Measurements from ENCODE around the gene RDH5.

RDH5 gene, protein sequence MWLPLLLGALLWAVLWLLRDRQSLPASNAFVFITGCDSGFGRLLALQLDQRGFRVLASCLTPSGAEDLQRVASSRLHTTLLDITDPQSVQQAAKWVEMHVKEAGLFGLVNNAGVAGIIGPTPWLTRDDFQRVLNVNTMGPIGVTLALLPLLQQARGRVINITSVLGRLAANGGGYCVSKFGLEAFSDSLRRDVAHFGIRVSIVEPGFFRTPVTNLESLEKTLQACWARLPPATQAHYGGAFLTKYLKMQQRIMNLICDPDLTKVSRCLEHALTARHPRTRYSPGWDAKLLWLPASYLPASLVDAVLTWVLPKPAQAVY

DNA sequence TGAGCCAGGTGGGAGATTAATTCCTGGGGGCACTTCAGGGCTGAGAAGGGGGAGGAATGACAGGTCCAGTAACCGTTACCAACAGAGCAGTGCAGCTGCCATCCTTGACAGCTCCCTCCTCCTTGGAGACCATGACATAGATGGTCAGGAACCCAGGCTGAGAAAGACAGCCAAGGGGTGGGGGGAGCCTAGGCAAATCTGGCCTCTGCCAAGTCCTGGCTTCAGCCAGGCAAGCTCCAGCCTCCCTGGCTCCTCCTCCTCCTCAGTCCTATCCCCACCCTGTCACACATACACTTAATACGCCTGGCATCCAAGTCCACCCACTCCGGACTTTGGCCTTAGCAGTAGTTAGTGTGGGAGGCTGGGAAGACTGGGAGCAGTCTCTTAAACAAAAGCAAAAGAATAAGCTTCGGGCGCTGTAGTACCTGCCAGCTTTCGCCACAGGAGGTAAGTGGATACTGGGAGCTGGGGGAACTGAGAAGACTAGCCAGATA is at the start of gene RDH5:
RDH5 (plus strand) TSS at position 323 of the 494 bp plus-strand sequence. CDS start 792 bp downstream, outside the sequence.
- DNase-seq (ENCODE audit: low read depth, low spot score) = no peak

DNA sequence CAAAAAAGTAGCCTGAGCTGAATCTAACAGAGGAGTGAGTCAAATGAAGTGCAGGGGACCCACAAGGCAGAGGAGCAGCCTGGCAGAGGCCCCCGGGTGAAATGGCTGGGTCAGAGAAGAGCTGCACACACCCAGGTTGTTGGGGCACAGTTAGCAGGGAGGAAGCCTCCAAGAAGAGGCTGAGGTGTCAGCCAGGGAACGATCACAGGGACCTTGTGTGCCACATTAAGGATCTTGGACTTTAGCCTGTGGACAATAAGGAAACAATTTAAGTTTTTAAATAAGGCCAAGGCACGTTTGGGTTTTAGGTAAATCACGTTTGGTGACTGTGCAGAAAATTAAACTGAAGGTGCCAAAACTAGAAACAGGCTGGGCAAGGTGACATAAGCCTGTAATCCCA is 48.4 kb upstream of the RDH5 start:
- no peak for DNase-seq (ENCODE audit: low read depth, low spot score)

DNA sequence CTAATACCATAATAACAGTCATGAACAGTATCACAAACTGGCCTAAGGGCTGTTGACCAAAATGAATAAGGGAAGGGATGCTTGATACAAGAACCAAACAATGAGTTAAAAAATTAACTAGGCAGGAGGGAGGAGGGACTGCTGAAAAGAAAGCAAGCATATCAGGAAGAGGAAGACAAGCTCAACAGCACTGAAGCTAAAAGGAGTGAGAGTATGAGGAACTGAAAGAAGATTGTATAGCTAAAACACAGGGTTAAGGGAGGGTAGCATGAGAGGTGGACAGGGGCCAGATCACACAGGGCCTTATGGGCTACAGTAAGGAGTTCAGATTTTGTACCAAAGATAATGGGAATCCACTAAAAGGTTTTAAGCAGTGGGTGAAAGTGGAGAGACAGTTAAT is 46.6 kb upstream of the RDH5 start:
- no peak for DNase-seq (ENCODE audit: low read depth, low spot score)

DNA sequence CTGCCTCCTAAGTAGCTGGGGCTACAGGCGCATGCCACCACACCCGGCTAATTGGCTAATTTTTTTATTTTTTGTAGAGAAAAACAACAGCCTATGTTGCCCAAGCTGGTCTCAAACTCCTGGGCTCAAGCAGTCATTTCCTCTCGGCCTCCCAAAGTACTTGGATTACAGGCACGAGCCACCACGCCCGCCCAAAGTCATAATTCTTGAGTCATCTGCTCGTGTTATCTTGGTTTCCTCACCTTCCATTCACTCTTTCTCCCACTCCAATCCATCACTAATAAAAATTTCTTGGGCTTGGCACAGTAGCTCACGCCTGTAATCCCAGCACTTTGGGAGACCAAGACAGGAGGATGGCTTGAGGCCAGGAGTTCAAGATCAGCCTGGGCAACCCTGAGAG is 44.5 kb upstream of the RDH5 start:
- no peak for DNase-seq (ENCODE audit: low read depth, low spot score)

DNA sequence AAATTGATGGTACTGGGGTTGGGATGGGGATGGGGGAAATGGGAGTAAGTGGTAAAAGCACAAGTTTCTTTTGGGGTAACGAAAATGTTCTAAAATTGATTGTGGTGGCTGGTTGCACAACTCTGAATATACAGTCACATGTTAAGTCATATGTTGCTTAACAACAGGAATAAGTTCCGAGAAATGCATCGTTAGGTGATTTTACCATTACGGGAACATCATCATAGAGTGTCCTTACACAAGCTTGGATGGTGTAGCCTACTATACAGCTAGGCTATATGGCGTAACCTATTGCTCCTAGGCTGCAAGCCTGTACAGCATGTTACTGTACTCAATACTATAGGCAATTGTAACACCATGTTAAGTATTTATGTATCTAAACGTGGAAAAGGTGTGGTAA is 43.5 kb upstream of the RDH5 start:
- DNase-seq (ENCODE audit: low read depth, low spot score) = no peak

DNA sequence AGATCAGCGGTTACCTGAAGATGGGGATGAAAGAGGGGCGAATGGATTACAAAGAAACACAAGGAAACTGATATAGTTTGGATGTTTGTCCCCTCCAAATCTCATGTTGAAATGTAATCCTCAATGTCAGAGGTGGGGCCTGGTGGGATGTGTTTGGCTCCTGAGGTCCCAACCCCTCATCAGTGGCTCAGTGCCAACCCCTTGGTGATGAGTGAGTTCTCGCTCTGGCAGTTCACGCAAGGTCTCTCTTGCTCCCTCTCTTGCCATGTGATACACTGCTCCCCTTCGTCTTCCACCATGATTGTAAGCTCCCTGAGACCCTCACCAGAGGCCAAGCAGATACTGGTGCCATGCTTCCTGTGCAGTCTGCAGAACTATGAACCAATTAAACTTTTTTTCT is 40.5 kb upstream of the RDH5 start:
- no peak for DNase-seq (ENCODE audit: low read depth, low spot score)

DNA sequence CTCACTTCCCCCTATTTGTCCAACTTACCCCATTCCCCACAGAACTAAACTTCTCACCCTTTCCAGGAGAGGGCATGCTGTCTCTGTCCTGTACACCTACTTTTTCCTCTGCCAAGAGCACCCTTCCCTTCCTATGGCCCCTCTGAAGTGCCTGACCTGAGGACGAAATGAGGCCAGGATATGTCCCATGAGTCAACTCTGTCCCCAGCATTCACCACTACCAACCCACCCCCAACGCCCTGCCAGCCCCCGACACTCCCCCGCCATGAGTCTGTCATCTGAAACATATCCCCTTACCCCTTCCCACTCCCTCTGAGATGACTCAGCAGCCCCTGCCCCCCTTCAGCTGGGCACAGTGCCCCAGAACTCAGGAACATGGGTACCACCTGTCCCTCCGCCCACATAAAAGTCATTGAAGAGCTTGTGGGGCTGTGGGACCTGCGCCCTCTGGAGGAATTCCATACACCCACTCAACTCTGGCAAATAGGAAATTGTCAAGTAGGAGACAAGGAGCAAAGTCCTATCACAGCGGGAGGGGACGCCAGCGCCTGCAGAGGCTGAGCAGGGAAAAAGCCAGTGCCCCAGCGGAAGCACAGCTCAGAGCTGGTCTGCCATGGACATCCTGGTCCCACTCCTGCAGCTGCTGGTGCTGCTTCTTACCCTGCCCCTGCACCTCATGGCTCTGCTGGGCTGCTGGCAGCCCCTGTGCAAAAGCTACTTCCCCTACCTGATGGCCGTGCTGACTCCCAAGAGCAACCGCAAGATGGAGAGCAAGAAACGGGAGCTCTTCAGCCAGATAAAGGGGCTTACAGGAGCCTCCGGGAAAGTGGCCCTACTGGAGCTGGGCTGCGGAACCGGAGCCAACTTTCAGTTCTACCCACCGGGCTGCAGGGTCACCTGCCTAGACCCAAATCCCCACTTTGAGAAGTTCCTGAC is 38.8 kb upstream of the RDH5 start:
- peak; percentile 67 for DNase-seq (ENCODE audit: low read depth, low spot score)

DNA sequence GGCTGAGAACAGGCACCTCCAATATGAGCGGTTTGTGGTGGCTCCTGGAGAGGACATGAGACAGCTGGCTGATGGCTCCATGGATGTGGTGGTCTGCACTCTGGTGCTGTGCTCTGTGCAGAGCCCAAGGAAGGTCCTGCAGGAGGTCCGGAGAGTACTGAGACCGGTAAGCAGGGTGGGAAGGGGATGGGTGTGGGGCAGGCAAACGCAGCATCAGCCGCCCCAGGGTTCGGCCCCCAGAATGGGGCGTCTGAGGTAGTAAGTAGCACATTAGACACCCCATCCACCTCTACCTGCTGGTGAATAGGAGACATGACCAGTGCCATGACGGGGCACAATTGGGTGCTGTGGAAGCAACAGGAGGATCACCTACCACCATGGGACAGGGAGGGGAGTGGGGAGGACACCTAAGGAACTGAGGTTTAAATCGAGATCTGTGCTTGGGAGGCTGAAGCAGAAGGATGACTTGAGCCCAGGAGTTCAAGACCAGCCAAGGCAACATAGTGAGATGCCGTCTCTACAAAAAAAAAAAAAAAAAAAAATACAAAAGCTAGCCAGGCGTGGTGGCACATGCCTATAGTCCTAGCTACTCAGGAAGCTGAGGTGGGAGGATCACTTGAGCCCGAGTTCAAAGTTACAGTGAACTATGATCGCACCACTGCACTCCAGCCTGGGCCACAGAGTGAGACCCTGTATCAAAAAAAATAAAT is 38.0 kb upstream of the RDH5 start:
- DNase-seq (ENCODE audit: low read depth, low spot score) = no peak

DNA sequence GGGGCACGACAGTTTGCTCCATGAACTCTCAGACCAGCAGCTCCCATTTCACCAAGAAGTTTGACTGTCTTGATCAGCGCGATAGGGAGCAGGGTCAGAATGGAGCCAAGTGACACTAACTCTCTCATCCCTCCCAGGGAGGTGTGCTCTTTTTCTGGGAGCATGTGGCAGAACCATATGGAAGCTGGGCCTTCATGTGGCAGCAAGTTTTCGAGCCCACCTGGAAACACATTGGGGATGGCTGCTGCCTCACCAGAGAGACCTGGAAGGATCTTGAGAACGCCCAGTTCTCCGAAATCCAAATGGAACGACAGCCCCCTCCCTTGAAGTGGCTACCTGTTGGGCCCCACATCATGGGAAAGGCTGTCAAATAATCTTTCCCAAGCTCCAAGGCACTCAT is 36.5 kb upstream of the RDH5 start:
- no peak for DNase-seq (ENCODE audit: low read depth, low spot score)

DNA sequence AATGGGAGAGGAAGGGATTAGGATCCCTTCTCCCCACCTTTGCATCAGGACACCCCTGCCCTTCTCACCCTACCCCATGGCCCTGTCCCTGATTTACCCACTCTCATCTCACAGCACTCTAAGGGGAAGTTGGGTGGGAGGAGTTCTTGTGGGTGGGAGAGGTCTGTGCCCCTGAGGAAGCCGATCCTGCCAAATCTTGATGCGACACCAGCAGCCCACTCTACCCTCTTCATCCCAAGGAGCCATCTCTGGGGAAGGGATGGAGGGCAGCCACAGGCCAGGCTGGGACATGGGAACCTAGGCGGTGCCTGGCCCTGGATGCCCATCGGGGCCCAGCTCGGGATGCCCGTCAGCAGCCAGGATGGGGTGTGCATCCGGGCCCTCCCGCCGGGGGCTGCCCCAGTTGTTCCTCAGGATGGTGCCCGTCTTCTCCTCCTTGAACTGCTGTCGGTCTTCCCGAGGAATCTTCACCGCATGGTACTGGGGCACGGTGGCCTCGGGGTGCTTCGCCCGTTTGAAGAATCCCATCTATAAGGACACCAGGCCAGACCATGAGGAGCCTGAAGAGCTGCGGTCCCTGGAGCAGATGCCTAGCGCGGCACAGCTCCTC is 35.3 kb upstream of the RDH5 start:
- no peak for DNase-seq (ENCODE audit: low read depth, low spot score)

DNA sequence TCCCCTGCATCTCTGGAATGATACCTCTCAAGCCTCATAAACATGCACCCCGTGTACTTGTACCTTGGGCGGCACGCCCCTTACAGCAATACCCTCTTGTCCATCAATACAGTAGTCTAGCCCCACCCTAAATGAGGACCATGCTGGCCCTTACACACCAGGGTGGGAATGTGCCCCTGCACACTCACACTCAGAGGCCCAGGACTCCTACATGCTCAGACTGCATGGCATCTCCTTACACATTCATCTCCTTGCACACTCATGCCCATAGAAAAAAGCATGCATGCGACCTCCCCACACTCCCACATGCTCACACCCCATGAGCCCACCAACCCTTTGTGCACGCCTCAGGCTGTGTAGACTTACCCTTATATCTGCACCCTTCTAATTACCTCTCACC is 34.5 kb upstream of the RDH5 start:
- DNase-seq (ENCODE audit: low read depth, low spot score) = no peak

DNA sequence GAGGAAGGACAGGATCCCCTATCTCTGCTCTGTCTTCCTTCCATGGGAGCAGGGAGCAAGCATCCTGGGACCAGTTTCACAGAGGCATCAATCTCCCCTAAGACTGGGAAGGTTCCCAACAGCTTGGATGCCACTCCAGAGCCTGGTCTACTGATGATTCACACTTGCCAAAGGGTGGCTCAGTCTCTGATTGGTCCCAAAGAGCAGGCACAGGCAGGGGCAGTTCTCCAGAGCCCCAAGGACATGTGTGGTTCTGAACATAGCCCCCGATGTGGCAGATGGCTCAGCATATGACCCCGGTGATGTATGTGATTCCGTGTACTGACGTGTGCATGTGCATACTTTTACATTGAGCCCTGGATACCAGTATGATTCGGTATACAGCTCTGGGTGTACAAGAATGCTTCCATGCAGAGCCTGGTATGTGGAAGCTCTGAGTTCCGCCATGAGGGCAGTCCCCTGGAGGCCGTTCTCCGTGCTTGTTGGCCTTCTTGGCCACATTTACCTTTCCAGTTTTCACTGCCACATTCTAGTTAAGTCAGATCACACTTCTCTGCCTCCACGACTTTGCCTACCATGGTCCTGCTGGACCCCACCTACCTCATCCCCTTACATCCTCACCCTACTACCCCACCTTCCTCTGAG is 33.7 kb upstream of the RDH5 start:
- no peak for DNase-seq (ENCODE audit: low read depth, low spot score)

DNA sequence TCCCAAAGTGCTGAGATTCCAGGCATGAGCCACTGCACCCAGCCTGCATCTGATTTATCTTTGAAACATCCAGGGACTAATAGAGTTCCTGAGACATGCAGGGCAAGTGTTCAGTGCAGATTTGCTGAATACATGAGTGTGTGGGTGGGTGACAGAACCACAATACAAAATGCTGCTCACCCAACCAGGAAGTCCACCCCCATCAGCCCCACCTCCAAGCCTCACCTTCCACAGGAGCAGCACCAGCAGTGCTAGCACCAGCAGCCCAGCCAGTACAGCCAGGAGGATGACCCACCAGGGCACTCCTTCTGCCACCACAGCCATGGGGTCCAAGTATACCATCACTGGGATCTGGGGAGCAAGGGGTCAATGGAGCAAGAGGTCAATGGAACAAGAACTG is 32.4 kb upstream of the RDH5 start:
- no peak for DNase-seq (ENCODE audit: low read depth, low spot score)

DNA sequence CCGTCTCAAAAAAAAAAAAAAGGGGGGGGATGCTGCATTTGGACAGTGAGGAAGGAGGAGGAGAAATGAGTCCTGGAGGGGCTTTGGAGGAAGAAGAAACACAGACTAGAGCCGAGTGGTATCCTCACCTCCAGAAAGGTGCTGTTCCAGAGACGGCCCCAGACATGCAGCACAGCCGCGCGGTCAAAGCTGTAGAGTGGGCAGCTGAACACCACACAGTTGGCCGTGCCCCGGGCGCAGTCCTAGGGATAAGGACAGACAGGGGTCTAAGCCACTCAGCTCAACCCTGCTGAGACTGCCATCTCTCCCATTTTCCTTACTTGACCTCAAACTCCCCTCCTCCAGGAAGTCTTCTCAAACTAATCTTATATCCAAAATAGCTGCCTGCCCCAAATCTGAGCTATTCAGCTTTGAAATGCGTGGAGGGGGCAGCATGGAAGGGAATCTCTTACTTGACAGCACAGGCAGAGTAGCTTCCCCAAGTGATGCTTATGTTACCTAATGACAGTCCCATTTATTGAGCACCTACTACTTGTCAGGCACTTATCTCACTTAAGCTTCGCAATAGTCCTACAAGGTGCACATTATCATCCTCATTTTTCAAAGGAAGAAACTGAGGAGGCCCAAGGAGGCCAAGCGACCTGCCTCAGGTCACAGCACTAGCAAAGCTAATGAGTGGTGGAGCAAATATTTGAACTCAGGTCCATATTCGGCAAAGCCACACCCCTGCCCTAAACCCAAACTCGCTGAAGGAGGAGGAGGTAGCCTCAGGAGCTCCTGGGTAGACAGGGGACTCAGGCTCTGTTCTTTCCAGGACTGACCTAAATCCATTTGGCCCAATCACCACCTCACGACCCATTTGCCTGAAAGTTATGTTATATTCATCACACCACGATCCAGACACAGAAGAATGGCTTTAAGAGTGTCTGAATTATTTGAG is 31.2 kb upstream of the RDH5 start:
- DNase-seq (ENCODE audit: low read depth, low spot score) = no peak

DNA sequence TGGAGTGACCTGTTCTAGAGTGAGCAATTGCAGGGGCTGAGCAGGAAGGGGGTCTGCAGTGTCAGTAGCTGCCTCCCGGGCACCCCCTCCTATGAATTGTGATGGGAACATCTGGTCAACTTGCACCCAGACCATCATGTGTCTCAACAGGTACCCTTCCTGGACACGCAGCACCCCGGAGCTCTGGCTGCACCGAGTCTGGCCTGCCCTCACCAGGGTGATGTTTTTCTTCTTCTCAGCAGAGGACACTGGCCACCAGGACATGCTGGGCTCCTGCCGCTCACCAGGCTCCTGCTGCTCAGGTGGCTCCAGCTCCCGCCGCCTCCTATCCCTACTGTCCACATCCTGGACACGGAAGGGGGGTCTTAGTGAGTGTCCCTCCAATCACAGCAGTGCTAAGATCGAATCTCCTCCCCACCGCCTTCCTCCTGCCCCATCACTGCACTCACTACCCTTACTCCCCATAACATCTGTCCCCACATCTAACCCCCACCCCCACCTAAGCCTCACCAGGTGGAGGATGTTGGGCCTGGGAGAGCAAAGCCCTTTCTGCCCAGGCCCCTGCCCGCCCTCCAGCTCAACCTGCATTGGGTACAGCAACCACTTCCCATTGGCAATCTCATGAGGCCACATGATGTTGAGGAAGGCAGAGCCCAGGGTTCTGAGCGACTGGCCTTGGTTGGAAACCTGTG is 27.4 kb upstream of the RDH5 start:
- DNase-seq (ENCODE audit: low read depth, low spot score) = no peak

DNA sequence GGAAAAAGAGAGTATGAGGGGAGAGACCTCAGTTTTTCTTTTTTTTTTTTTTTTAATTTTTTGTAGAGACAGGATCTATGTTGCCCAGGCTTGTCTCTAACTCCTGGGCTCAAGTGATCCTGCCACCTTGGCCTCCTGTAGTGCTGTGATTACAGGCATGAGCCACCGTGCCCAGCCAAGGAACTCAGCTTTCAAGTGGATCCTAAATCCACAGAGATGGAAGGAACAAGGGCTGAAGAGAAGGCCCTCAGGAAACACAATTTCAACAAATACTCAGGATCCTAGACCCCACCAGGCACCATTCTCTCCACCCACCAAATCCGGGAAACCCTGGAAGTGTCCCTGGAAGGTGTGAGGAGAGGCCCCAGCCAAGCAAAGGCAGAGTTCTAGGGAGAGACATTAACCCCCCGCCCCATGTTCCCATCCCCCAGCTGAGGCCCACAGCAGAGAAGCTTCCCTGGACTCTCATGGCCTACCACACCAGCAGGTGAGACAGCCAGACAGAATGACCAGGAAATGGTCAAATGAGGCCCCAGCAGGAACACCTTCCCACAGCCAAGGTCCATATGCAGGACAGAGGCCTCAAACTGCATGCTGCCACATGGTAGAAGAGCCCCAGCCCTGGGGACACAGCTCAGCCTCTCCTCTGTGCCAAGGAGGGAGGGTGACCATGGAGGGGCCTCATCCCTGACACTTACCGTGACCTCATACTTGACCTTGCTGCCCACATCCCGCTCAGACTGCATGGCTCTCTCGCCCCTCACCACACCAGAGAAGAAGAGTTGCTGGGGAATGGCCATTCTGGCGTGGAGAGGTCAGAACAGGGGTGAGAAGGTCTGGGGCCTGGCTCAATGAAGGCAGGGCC is 26.6 kb upstream of the RDH5 start:
- no peak for DNase-seq (ENCODE audit: low read depth, low spot score)

DNA sequence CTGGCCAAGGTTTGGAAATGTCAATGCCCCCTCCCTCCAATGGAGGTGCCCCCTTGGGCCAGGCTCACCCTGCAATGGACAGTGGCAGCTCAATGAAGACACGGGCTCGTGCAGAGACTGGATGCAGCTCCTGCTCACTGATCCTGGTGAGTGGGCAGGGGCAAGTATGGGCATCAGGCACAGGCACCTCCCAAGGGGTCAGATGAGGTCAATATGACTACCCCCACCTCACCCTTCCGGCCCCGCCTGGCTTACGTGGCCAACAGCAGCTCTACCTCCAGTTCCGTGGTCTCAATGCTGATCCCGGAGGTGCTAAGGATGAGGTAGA is 26.0 kb upstream of the RDH5 start:
- no peak for DNase-seq (ENCODE audit: low read depth, low spot score)

DNA sequence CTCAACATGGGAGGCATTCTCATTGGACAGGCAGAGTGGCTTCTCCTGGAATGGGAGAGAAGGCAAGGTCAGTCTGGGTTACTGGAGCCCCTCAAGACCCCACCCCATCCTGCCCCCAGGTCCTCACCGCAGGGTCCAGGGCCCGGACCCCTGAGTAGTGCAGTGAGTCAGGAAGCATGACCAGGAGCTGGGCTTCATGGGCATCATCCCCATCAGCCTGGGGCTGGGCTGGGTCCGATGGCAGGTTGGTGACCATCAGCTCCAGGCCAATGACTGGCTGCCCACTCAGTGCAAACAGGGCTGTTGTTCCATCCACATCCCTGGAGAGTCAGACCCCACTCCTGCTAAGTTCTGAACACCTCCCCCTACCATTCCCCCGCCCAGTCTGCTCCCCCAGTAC is 25.5 kb upstream of the RDH5 start:
- no peak for DNase-seq (ENCODE audit: low read depth, low spot score)

DNA sequence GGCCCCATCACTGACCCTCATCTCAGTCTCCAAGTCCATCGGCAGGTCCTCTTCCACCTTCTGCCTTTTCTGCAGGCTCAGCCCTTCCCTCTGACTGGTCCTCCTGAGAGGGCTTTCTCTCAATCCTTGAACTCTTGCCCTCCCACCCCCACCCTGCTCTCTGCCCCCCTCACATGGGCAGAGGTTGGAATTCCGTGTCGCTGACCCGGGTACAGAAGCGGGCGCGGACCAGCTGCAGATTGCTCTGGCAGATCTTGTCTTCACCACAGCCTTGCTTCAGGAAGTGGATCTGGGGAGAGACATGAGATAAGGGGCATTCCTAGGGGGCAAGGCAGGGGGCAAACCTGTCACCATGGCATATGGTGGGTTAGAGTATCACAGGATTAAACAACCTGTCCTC is 24.8 kb upstream of the RDH5 start:
- DNase-seq (ENCODE audit: low read depth, low spot score) = no peak

All from iPS DF 19.7 (cell line).